SJSA1 (cell line): ENCODE measurements around the gene SRSF7. TPM values are rescaled to one million over a fixed set of nuclear protein-coding genes. Genes with fewer than 3 reads are reported as not detected.
"Not testable (repeated sequence)": the region's sequence is repeated elsewhere in the genome, so short reads cannot be mapped to it uniquely, and the experiment has no call there.

Experiments used
- DNase-seq, 2 experiments: peaks; one replicate each; pipeline ENCODE4 v3.0.0-alpha.2; 2015 to 2020; ENCODE audit warnings: low spot score in 2 of 2, low read depth in 1 of 2
- H3K27ac ChIP-seq: fragments of 250-450 bp; sonication (Bioruptor Pico); 2 replicates; pipeline ENCODE4 v1.5.1; 2020; ENCODE audit warnings: mild to moderate bottlenecking, moderate library complexity
- H3K27me3 ChIP-seq: fragments of 250-450 bp; sonication (Bioruptor Pico); replicated peaks from 2 replicates; pipeline ENCODE4 v1.5.1; 2020; ENCODE audit warnings: mild to moderate bottlenecking, moderate library complexity
- H3K36me3 ChIP-seq: fragments of 250-450 bp; sonication (Bioruptor Pico); 2 replicates; pipeline ENCODE4 v1.5.1; 2020; ENCODE audit warnings: mild to moderate bottlenecking
- H3K4me1 ChIP-seq: fragments of 250-450 bp; sonication (Bioruptor Pico); replicated peaks from 2 replicates; pipeline ENCODE4 v1.6.1; 2021; ENCODE audit warnings: mild to moderate bottlenecking
- H3K4me3 ChIP-seq: fragments of 250-450 bp; sonication (Bioruptor Pico); 2 replicates; pipeline ENCODE4 v1.5.1; 2020; ENCODE audit warnings: mild to moderate bottlenecking
- H3K9me3 ChIP-seq: fragments of 250-450 bp; sonication (Bioruptor Pico); replicated peaks from 2 replicates; pipeline ENCODE4 v1.5.1; 2020; ENCODE audit warnings: mild to moderate bottlenecking
- total RNA-seq: library from RNA; depleted of rRNA; stranded (reverse); fragments of >200 nt; shearing (Covaris generic); gene quantifications from 2 replicates; pipeline ENCODE4 v1.2.3, GENCODE V29; 2014

SRSF7 gene
- total RNA-seq, 1 experiment from 2014 or later: 275 TPM

DNA sequence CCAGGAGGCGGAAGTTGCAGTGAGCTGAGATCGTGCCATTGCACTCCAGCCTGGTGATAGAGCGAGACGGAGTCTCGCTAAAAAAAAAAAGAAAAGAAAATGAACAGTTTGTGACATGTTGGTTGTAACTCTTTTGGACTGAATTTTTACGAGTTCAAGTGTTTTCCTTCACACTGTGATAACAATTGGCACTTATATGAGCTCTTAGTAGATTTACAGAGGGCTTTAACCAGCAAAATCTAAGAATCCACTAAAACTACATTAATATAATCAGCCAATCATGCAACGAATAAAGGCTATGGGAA, 24.7 kb upstream of the SRSF7 start:
- H3K4me3 ChIP-seq: no peak overlapping the region
- no peak for DNase-seq
- H3K36me3 ChIP-seq: peaks cover under 1% of the 10 kb centered on the region; the same call in 1 of the 2 replicates
- H3K4me1 ChIP-seq: no peaks in the 10 kb centered on the region
- H3K9me3 ChIP-seq: no peaks in the 10 kb centered on the region
- no peak overlapping the region for H3K27ac ChIP-seq
- no peaks in the 10 kb centered on the region for H3K27me3 ChIP-seq

DNA sequence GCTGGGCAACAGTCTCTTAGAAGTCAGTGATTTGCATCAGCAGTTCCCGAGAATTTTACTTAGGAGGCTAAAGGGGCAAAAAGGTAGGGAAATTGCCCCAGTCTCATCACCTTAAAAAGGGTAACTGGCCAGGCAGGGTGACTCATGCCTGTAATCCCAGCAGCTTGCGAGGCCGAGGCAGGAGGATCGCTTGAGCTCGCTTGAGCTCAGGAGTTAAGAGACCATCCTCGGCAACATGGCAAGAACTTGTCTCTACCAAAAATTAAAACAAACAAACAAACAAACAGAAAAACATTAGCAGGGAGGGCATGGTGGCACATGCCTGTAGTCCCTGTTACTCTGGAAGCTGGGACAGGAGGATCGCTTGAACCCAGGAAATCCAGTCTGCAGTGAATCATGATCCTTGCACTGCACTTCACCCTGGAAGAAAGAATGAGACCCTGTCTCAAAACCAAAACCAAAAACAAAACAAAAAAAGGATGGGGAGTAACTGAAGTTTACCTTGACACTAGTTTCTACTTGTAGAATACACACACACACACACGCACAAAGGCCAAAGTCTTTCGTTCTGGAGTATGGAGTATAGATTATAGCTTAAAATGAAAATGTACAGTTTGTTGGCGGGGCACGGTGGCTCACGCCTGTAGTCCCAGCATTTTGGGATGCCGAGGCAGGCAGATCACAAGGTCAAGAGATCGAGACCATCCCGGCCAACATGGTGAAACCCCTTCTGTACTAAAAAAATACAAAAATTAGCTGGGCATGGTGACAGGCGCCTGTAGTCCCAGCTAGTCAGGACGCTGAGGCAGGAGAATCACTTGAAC, 24.1 kb upstream of the SRSF7 start:
- no peaks in the 10 kb centered on the region for H3K27me3 ChIP-seq
- H3K4me3 ChIP-seq: no peak overlapping the region
- H3K4me1 ChIP-seq: no peaks in the 10 kb centered on the region
- DNase-seq: no peak
- no peaks in the 10 kb centered on the region for H3K9me3 ChIP-seq
- H3K36me3 ChIP-seq: no peaks in the 10 kb centered on the region; the same call in 1 of the 2 replicates
- no peak overlapping the region for H3K27ac ChIP-seq

DNA sequence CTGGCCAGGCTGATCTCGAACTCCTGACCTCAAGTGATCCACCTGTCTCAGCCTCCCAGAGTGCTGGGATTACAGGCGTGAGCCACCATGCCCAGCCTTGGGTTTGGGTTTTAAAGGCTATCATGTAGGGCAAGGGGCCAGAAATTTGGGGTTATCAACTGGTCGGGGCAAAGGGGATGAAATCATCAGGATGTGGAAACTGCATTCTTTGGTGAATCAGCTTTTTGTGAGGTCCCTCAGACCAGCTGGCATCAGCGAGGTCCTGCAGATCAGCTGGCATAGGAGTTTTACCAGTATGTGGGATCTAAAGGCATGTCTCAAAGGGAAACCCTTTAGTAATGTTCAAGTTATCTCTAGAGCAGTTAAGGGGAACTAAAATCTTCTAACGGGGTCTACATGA, 20.5 kb upstream of the SRSF7 start:
- H3K9me3 ChIP-seq: no peaks in the 10 kb centered on the region
- H3K4me1 ChIP-seq: no peaks in the 10 kb centered on the region
- no peaks in the 10 kb centered on the region for H3K27me3 ChIP-seq
- H3K4me3 ChIP-seq: no peak overlapping the region
- DNase-seq: no peak
- H3K27ac ChIP-seq: no peak overlapping the region
- H3K36me3 ChIP-seq: no peaks in the 10 kb centered on the region

DNA sequence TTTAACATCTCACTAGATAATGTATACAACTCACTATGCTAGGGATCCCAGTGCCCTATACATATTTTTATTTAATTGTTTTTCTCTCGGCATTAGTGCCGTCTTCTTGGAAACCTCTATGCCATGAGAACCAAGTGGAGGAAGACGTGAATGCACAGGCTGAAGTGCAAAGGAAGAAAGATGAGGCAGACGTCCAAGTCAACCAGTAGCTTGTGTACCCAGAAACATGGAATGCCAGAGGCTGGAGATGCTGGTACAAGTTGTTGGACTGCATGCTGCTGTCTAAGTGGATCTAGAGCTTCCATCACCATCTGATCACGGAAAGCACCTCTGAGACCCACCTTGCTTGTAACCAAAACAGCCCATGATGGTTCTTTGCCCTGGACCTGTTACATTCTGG, 14.4 kb upstream of the SRSF7 start:
- Histone ChIP-seq H3K4me1 (no peaks in the 10 kb centered on the region), H3K36me3 (no peaks in the 10 kb centered on the region), H3K4me3 (no peak overlapping the region), H3K27ac (no peak overlapping the region), H3K9me3 (no peaks in the 10 kb centered on the region), H3K27me3 (no peaks in the 10 kb centered on the region)
- no peak for DNase-seq

DNA sequence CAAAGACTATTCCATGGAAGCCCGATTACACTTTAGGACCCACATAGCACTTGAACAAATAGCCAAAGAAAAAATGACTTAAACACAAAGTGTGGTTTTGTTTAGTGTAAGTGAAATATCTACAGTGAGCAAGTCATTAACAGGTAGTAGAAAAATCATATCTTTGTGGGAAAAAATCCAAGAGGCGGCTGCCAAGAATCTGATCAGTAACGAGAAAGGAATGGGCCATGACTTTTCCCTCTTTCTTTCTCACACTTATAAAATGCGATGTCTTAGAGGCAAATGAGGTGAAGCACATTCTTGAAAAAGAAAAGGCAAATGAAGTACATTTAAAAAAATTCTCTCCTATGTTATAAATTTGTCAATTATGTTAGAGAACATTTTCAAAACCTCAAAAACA, 14.0 kb upstream of the SRSF7 start:
- Histone ChIP-seq H3K36me3 (no peaks in the 10 kb centered on the region), H3K9me3 (no peaks in the 10 kb centered on the region), H3K4me1 (no peaks in the 10 kb centered on the region), H3K27me3 (no peaks in the 10 kb centered on the region), H3K27ac (no peak overlapping the region), H3K4me3 (no peak overlapping the region)
- no peak for DNase-seq

DNA sequence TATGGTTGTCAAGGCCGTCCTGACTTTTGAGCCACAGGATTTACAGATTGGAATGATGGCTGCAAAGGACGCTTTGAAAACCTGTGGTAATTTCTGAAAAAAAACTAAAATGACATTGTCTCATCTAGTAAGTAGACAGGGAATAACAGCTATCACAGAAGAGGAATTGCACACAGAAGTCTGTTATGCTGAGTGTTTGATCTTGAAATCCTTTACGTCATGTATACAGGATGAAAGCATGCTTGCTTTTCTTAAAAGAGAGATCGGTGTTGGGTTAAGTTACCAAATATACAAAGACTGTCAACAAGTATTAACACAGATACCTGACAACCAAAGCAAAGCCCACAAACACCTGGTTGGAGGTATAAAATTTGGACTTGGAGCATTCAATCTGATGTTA, 12.6 kb upstream of the SRSF7 start:
- no peak overlapping the region for H3K4me3 ChIP-seq
- no peaks in the 10 kb centered on the region for H3K27me3 ChIP-seq
- no peak overlapping the region for H3K27ac ChIP-seq
- no peaks in the 10 kb centered on the region for H3K36me3 ChIP-seq
- H3K9me3 ChIP-seq: no peaks in the 10 kb centered on the region
- no peak for DNase-seq
- no peaks in the 10 kb centered on the region for H3K4me1 ChIP-seq

DNA sequence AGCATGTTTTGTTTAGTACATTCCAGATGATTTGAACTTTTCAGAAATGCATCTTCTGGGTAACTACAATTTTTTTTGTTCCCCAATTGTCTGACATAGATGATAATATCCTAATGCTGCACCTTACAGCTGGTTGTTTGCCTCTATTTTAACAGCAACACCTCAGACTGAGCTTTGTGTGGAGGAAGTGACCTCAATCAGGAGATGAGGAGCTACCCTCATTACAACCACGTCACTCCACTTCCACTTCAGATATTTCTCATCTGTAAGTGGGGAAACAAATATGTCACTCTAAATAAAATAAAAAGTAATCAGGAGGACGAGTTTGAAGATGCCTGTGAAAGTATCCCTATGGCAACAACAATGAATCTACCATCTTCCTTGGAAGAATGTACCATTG, 12.1 kb upstream of the SRSF7 start:
- H3K36me3 ChIP-seq: no peaks in the 10 kb centered on the region
- H3K4me1 ChIP-seq: no peaks in the 10 kb centered on the region
- H3K27ac ChIP-seq: no peak overlapping the region
- H3K4me3 ChIP-seq: no peak overlapping the region
- no peaks in the 10 kb centered on the region for H3K9me3 ChIP-seq
- no peaks in the 10 kb centered on the region for H3K27me3 ChIP-seq
- no peak for DNase-seq

DNA sequence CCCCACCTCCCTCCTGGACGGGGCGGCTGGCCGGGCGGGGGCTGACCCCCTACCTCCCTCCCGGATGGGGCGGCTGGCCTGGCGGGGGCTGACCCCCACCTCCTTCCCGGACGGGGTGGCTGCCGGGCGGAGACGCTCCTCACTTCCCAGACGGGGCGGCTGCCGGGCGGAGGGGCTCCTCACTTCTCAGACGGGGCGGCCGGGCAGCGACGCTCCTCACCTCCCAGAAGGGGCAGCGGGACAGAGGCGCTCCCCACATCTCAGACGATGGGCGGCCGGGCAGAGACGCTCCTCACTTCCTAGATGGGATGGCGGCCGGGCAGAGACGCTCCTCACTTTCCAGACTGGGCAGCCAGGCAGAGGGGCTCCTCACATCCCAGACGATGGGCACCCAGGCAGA, 4.7 kb upstream of the SRSF7 start:
- H3K9me3 ChIP-seq, DNase-seq, H3K36me3 ChIP-seq, H3K27ac ChIP-seq, H3K4me1 ChIP-seq, H3K27me3 ChIP-seq, H3K4me3 ChIP-seq: not testable (repeated sequence)

DNA sequence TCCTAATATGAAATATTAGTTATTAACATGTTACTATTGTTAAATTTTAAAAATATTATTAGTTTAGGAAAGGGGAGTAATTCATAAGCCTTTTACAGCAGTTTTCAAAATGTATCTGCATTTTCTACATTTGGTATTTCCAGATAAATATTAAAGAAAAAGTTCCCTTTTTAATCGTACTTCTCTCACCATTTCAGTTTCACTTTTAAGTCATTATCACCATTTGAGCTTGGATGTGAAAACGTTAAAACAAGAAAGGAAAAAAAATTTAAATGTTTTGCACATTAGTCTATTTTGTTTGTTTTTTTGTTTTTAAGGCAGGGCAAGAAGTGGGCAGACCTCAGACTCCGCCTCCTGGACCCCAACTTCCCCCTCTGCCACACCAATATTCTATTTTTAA, 3.3 kb upstream of the SRSF7 start:
- no peak for DNase-seq
- Histone ChIP-seq H3K27ac (no peak overlapping the region), H3K4me1 (peaks cover 5% of the 10 kb centered on the region), H3K36me3 (peaks cover 15% of the 10 kb centered on the region), H3K4me3 (no peak overlapping the region), H3K27me3 (no peaks in the 10 kb centered on the region), H3K9me3 (no peaks in the 10 kb centered on the region)

DNA sequence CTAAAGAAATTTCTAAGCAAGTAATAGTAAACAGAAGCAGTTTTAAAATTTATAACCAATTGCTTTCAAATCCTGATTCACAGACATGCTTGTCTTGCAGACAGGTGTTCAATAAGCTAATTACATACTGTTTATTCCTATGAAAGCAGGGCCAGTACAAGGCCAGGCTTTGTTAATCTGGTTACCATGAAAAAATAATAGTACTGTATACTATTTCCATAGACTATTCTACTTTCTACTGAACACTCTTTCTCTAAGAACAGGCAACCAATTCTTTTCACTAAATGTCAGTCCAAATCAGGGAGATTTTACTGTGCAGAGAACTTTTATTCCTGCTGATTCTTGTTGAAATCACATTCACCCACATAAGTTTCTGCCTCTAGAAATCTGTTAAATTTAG, 2.9 kb upstream of the SRSF7 start:
- Histone ChIP-seq H3K4me3 (no peak overlapping the region), H3K9me3 (no peaks in the 10 kb centered on the region)

DNA sequence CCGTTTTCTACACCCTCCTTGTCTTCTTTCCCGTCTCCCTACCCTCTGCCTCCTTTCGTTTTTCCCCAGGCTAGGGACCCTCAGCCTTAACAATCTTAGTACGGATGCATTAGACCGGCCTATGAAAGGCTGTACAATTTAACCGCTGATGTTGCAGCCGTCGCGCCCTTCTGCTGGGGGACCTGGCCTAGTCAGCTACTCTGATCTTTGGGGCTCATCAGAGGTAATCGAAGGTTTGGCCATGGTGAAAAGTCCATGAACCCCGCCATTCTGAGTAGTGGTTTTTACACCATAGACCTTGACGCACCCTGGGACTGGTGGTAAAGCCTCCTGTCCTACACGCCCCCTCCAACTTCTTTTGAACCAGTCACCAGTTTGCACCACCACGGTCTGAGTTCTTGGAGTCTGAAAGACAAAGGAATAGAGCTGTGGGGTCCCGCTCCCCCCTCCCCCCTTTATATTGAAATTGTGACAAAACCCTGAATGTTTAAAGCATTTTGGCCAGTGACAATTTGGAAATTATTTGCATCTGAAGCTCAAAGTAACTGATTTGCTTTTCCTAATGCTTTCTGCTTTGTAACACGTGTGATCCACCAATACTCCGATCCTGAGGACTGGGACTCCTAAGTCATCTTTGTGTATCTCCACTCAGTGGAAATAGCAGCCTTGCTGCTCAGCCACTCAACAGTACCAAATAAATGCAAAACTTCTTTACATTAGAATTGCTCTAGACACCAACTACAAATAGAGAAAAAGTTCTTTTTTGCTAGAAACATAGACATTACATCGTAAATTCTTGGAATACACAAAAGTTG, 642 bp upstream of the SRSF7 start:
- peak overlapping the region; percentile 91 for H3K27ac ChIP-seq
- H3K27me3 ChIP-seq: no peaks in the 10 kb centered on the region
- peak overlapping the region; percentile 79 for H3K4me3 ChIP-seq
- no peaks in the 10 kb centered on the region for H3K9me3 ChIP-seq
- peaks cover 42% of the 10 kb centered on the region for H3K36me3 ChIP-seq
- H3K4me1 ChIP-seq: peaks cover 5% of the 10 kb centered on the region
- no peak for DNase-seq

More for the DNA sequence above, 2.9 kb upstream of the SRSF7 start:
- no peaks in the 10 kb centered on the region for H3K27me3 ChIP-seq
- H3K27ac ChIP-seq: no peak overlapping the region
- peaks cover 5% of the 10 kb centered on the region for H3K4me1 ChIP-seq
- H3K36me3 ChIP-seq: peaks cover 19% of the 10 kb centered on the region
- DNase-seq: no peak

DNA sequence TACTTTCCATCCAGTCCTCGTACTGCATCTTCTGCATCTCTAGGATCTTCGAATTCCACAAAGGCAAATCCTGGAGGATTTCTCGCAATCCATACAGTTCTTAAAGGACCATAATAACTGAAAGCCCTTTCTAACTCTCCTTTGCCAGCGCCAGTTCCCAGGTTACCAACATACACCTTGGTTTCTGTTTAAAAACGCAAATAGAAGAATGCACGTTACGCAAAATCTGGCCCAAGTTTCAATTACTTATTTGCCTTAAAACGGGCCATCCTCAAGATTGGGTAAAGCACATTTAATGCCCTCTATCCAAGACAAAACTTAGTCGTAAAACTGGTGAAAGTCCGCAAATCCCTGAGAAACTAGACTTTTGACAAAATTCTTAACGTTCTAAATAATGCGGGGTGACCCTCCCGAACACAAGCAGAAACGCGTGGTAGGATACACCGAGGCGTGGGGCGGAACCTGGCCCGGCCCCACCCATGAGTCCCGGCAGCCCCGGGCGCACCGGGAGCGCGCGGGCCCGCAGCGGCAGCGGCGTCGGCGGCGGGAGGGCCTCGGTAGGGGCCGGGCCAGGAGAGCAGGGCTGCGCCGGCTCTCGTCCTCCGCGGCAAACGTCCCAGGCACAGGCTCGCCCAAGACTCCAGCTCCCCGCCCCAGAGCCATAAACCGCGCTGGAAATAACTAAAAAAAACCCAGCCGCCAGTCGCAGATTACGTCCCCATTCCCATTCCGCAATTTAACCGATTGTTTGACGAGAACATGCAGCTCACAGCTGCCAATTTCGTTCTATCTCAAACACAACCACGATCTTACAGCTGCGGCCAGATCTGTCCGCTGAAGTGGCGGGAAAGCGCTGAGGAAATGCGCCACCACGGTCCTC, 910 bp downstream of the SRSF7 start:
- H3K36me3 ChIP-seq: peaks cover 57% of the 10 kb centered on the region
- H3K27ac ChIP-seq: peak overlapping the region; percentile 91

DNA sequence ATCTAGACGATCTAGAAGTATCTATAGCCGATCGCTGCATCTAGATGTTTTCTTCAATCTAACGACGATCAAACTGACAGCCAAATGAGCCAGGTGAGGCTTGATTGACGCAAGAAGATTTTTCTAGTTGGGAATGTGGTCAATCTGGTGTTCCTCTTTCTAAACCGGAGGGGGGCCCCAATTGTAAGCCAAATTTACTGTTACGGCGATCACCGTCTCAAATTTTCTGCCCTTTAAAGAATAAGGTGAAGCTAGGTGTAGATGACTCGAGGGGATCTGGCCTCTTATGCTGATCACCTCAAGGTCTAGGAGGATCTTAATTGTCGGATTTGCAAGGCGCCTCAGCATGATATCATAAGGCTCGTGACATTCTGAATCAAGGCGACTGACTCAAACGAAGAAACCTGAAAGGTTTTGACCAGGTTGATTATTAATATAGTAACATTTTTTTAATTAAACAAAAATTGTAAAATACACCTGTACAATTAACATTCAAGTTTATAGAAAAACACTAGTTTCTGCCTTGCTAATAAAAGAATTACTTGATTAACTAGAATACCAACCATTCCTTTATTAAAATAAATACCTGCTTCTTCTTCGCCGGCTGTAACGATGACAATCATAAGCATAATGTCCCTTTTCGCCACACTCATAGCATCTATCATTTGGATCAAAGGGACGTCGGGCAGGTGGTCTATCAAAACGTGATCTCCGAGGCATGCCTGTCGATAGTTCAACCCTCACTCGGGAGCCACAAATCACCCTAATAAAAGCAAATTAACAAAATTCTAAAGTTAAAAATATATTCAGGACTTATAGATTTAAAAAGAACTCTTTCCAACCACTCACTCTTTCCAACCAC, 2.0 kb downstream of the SRSF7 start:
- H3K36me3 ChIP-seq: peaks cover 68% of the 10 kb centered on the region

More for the DNA sequence above, 910 bp downstream of the SRSF7 start:
- no peaks in the 10 kb centered on the region for H3K9me3 ChIP-seq
- DNase-seq: no peak
- peaks cover 5% of the 10 kb centered on the region for H3K4me1 ChIP-seq
- H3K4me3 ChIP-seq: peak overlapping the region; percentile 79
- H3K27me3 ChIP-seq: no peaks in the 10 kb centered on the region

More for the DNA sequence above, 2.0 kb downstream of the SRSF7 start:
- H3K27ac ChIP-seq: no peak overlapping the region
- H3K4me1 ChIP-seq: peaks cover 5% of the 10 kb centered on the region
- H3K4me3 ChIP-seq: peak overlapping the region; percentile 79
- no peaks in the 10 kb centered on the region for H3K9me3 ChIP-seq
- no peaks in the 10 kb centered on the region for H3K27me3 ChIP-seq
- DNase-seq: no peak
